ENCODE data around the gene AUTS2. TPM values are rescaled to one million over a fixed set of nuclear protein-coding genes. Genes with fewer than 3 reads are reported as not detected.

Gene AUTS2
- total and polyA plus RNA-seq, 2 donors (not counting 1 experiment from before 2014, with no cell fraction given), result 0.60 to 9.1 TPM

GRCh38 chr7:70540641-70541040 is 942.4 kb downstream of the AUTS2 start:
- no peak for DNase-seq (ENCODE audit: low read depth in 2 of 2)
- TF ChIP-seq CTCF (conservative IDR thresholded peaks at IDR 0.05 in 1 of 2, IDR thresholded peaks at IDR 0.05 in 1 of 2; ENCODE audit: low read depth in 1 of 2, low read length in 2 of 2) (no peak), EZH2 (IDR thresholded peaks at IDR 0.05; ENCODE audit: low read length, missing control alignments) (no peak)
- Histone ChIP-seq H3K36me3 (ENCODE audit: control insufficient read depth, insufficient read depth, low read length) (no peaks in the 10 kb centered on the region), H2AFZ (ENCODE audit: low read length) (no peak overlapping the region), H3K27ac (ENCODE audit: insufficient read depth, low read length) (no peak overlapping the region), H3K79me2 (ENCODE audit: control insufficient read depth, insufficient read depth, low read length) (no peaks in the 10 kb centered on the region), H3K4me2 (ENCODE audit: extremely low read depth, insufficient read depth, low read length) (no peak overlapping the region), H3K4me1 (ENCODE audit: control insufficient read depth, extremely low read depth, insufficient read depth, low read length) (no peaks in the 10 kb centered on the region), H3K9me3 (ENCODE audit: control insufficient read depth, insufficient read depth, low read depth, low read length) (no peaks in the 10 kb centered on the region), H3K4me3 (replicated peaks in 1 of 4; ENCODE audit: control extremely low read depth in 1 of 4, insufficient read depth in 1 of 4, low read depth in 3 of 4, low read length in 4 of 4) (no peak overlapping the region), H3K9ac (ENCODE audit: insufficient read depth, low read length) (no peak overlapping the region), H4K20me1 (ENCODE audit: control insufficient read depth, extremely low read depth, insufficient read depth, low read length) (no peaks in the 10 kb centered on the region), H3K27me3 (ENCODE audit: control insufficient read depth, insufficient read depth, low read length) (no peaks in the 10 kb centered on the region)

GRCh38 chr7:70542750-70543376 is 944.6 kb downstream of the AUTS2 start:
- no peak for DNase-seq (ENCODE audit: low read depth in 2 of 2)
- Histone ChIP-seq H3K36me3 (ENCODE audit: control insufficient read depth, insufficient read depth, low read length) (no peaks in the 10 kb centered on the region), H3K27me3 (ENCODE audit: control insufficient read depth, insufficient read depth, low read length) (no peaks in the 10 kb centered on the region), H3K79me2 (ENCODE audit: control insufficient read depth, insufficient read depth, low read length) (no peaks in the 10 kb centered on the region), H3K4me3 (replicated peaks in 1 of 4; ENCODE audit: control extremely low read depth in 1 of 4, insufficient read depth in 1 of 4, low read depth in 3 of 4, low read length in 4 of 4) (no peak overlapping the region), H3K4me2 (ENCODE audit: extremely low read depth, insufficient read depth, low read length) (no peak overlapping the region), H3K9ac (ENCODE audit: insufficient read depth, low read length) (no peak overlapping the region), H3K9me3 (ENCODE audit: control insufficient read depth, insufficient read depth, low read depth, low read length) (no peaks in the 10 kb centered on the region), H4K20me1 (ENCODE audit: control insufficient read depth, extremely low read depth, insufficient read depth, low read length) (no peaks in the 10 kb centered on the region), H2AFZ (ENCODE audit: low read length) (no peak overlapping the region), H3K4me1 (ENCODE audit: control insufficient read depth, extremely low read depth, insufficient read depth, low read length) (no peaks in the 10 kb centered on the region), H3K27ac (ENCODE audit: insufficient read depth, low read length) (no peak overlapping the region)
- no peak for TF ChIP-seq CTCF (conservative IDR thresholded peaks at IDR 0.05 in 1 of 2, IDR thresholded peaks at IDR 0.05 in 1 of 2; ENCODE audit: low read depth in 1 of 2, low read length in 2 of 2)
- TF ChIP-seq EZH2 (IDR thresholded peaks at IDR 0.05; ENCODE audit: low read length, missing control alignments), result no peak

GRCh38 chr7:70544016-70544415 is 945.7 kb downstream of the AUTS2 start:
- H4K20me1 ChIP-seq (ENCODE audit: control insufficient read depth, extremely low read depth, insufficient read depth, low read length), result no peaks in the 10 kb centered on the region
- H3K36me3 ChIP-seq (ENCODE audit: control insufficient read depth, insufficient read depth, low read length), result no peaks in the 10 kb centered on the region
- no peaks in the 10 kb centered on the region for H3K9me3 ChIP-seq (ENCODE audit: control insufficient read depth, insufficient read depth, low read depth, low read length)
- H3K9ac ChIP-seq (ENCODE audit: insufficient read depth, low read length), result no peak overlapping the region
- no peak overlapping the region for H3K4me2 ChIP-seq (ENCODE audit: extremely low read depth, insufficient read depth, low read length)
- no peak overlapping the region for H2AFZ ChIP-seq (ENCODE audit: low read length)
- H3K27ac ChIP-seq (ENCODE audit: insufficient read depth, low read length), result no peak overlapping the region
- no peak overlapping the region for H3K4me3 ChIP-seq (replicated peaks in 1 of 4; ENCODE audit: control extremely low read depth in 1 of 4, insufficient read depth in 1 of 4, low read depth in 3 of 4, low read length in 4 of 4)
- DNase-seq (ENCODE audit: low read depth in 2 of 2), result no peak
- H3K79me2 ChIP-seq (ENCODE audit: control insufficient read depth, insufficient read depth, low read length), result no peaks in the 10 kb centered on the region
- H3K4me1 ChIP-seq (ENCODE audit: control insufficient read depth, extremely low read depth, insufficient read depth, low read length), result no peaks in the 10 kb centered on the region
- H3K27me3 ChIP-seq (ENCODE audit: control insufficient read depth, insufficient read depth, low read length), result no peaks in the 10 kb centered on the region
- no peak for TF ChIP-seq CTCF (conservative IDR thresholded peaks at IDR 0.05 in 1 of 2, IDR thresholded peaks at IDR 0.05 in 1 of 2; ENCODE audit: low read depth in 1 of 2, low read length in 2 of 2)
- TF ChIP-seq EZH2 (IDR thresholded peaks at IDR 0.05; ENCODE audit: low read length, missing control alignments), result no peak
